Left ventricle myocardium inferior (tissue), 1 donor: ENCODE measurements around the gene PRR35. TPM values are rescaled to one million over a fixed set of nuclear protein-coding genes. Genes with fewer than 3 reads are reported as not detected.

Source experiments
- DNase-seq: peaks from one replicate; pipeline ENCODE4 v3.0.0-alpha.2; 2020
- H3K27ac ChIP-seq: fragments of 200-600 bp; replicated peaks from 2 replicates; pipeline ENCODE4 v1.8.0; 2021
- H3K27me3 ChIP-seq: fragments of 200-600 bp; 2 replicates; pipeline ENCODE4 v1.8.0; 2021; ENCODE audit warnings: low read depth
- H3K36me3 ChIP-seq: fragments of 200-600 bp; 2 replicates; pipeline ENCODE4 v1.8.0; 2021
- H3K4me1 ChIP-seq: fragments of 200-600 bp; 2 replicates; pipeline ENCODE4 v1.8.0; 2021
- H3K4me3 ChIP-seq: fragments of 200-600 bp; 2 replicates; pipeline ENCODE4 v1.8.0; 2021; ENCODE audit warnings: mild to moderate bottlenecking, moderate library complexity
- H3K9me3 ChIP-seq: fragments of 200-600 bp; replicated peaks from 2 replicates; pipeline ENCODE4 v1.8.0; 2021
- CTCF ChIP-seq: fragments of 200-600 bp; IDR thresholded peaks from 2 replicates; pipeline ENCODE4 v1.8.0; 2021; ENCODE audit warnings: antibody characterized with exemption, mild to moderate bottlenecking, borderline replicate concordance
- intact Hi-C: fragments of 100-400 bp; cut with micrococcal nuclease; formaldehyde crosslinking; loops from one replicate; pipeline ENCODE4 v1.11.0; 2022
- long read RNA-seq: library from polyadenylated mRNA; unstranded; transcript quantifications from one replicate; pipeline ENCODE4 v2.0.0, GENCODE V29; 2021
- total RNA-seq: library from RNA; stranded (reverse); fragmentation: NEBNext Ultra II Directional; extraction: Animal tissue kit (Norgen Biotek cat#: 25700); gene quantifications from one replicate; pipeline ENCODE4 v1.2.1, GENCODE V29; 2021
- donor health status: DM: no; HTN: yes; CAD: no; lungs with severe emphysema.

The PRR35 gene
- total RNA-seq, result not detected
- long read RNA-seq, result 0 reads

- no peak for DNase-seq
- Histone ChIP-seq H3K27ac (no peak within 1 kb of the TSS), H3K27me3 (peaks cover 76% of the 10 kb centered on the region), H3K4me1 (peaks cover 13% of the 10 kb centered on the region), H3K4me3 (peak within 1 kb of the TSS; percentile 9), H3K9me3 (no peaks in the 10 kb centered on the region), H3K36me3 (no peaks in the 10 kb centered on the region)
- intact Hi-C loops, result no loop called here
- TF ChIP-seq CTCF, result no peak
These were observed at the start of gene PRR35 for GRCh38 chr16:560204-560700. Gene PRR35, plus strand, starts transcription at chr16:560394. Its CDS starts 2,901 bp downstream, at chr16:563295.

GRCh38 chr16:512802-513201 lies 47.4 kb upstream of the PRR35 start:
- DNase-seq, result no peak
- Histone ChIP-seq H3K4me1 (no peaks in the 10 kb centered on the region), H3K9me3 (no peaks in the 10 kb centered on the region), H3K36me3 (peaks cover 42% of the 10 kb centered on the region), H3K27me3 (no peaks in the 10 kb centered on the region), H3K27ac (no peak overlapping the region), H3K4me3 (no peak overlapping the region)
- intact Hi-C loops, result no loop called here
- TF ChIP-seq CTCF, result no peak

- no peaks in the 10 kb centered on the region for H3K9me3 ChIP-seq
- peaks cover 45% of the 10 kb centered on the region for H3K36me3 ChIP-seq
- no peak for DNase-seq
- H3K4me1 ChIP-seq, result no peaks in the 10 kb centered on the region
- H3K27ac ChIP-seq, result no peak overlapping the region
- H3K27me3 ChIP-seq, result no peaks in the 10 kb centered on the region
- intact Hi-C loops, result no loop called here
- TF ChIP-seq CTCF, result no peak
- H3K4me3 ChIP-seq, result no peak overlapping the region
These were observed 46.2 kb upstream of the PRR35 start for GRCh38 chr16:513950-514349.

- DNase-seq, result no peak
- Histone ChIP-seq H3K36me3 (peaks cover 52% of the 10 kb centered on the region), H3K4me1 (no peaks in the 10 kb centered on the region), H3K27me3 (no peaks in the 10 kb centered on the region), H3K27ac (no peak overlapping the region), H3K4me3 (no peak overlapping the region), H3K9me3 (no peaks in the 10 kb centered on the region)
- intact Hi-C loops, result no loop called here
- TF ChIP-seq CTCF, result no peak
These were observed 44.8 kb upstream of the PRR35 start for GRCh38 chr16:515175-515938.

GRCh38 chr16:515939-516226 lies 44.3 kb upstream of the PRR35 start:
- no peaks in the 10 kb centered on the region for H3K9me3 ChIP-seq
- no peaks in the 10 kb centered on the region for H3K27me3 ChIP-seq
- H3K4me1 ChIP-seq, result no peaks in the 10 kb centered on the region
- DNase-seq, result no peak
- no peak overlapping the region for H3K27ac ChIP-seq
- H3K4me3 ChIP-seq, result no peak overlapping the region
- intact Hi-C loops, result no loop called here
- no peak for TF ChIP-seq CTCF
- peaks cover 53% of the 10 kb centered on the region for H3K36me3 ChIP-seq
